Activated CD8-positive, alpha-beta memory T cell treated with anti-CD3 and anti-CD28 coated beads, Interleukin-2, amount 50 U/mL, for 4 hours (primary cell): ENCODE results near the gene AVPR2.

ENCODE experiments used
- DNase-seq: peaks from one replicate; pipeline ENCODE4 v3.0.0-alpha.2; 2020

AVPR2 gene

DNA sequence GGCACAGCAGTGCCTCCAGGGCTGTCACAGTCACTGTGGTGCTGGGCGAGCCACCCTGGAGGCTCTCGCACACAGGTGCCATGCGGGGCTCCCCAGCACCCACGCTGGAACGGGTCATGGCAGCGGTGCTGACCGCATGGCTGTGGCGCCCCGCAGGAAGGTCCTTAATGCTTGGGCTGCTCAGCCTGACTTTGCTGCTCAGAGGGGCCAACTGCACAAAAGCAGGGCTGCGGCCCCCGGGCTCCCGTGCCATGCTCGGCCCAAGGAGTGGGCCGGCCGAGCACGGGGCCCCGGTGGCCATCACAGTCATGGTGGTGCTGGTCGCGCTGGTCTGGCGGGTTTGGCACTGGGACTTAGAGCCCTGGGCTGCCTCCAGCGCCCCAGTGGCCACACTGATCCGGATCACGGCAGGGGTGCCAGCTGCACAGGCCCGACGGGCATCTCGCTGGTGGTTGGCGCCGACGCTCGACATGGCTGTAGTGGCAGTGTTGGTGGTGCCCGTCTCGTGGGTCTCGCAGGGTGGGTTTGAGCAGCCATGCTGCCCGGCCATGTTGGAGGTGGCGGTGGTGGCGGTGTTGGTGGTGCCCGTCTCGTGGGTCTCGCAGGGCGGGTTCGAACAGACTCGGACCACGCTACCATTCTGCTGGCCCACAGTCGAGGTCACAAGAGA is 50.2 kb downstream of the AVPR2 start:
- DNase-seq = no peak

DNA sequence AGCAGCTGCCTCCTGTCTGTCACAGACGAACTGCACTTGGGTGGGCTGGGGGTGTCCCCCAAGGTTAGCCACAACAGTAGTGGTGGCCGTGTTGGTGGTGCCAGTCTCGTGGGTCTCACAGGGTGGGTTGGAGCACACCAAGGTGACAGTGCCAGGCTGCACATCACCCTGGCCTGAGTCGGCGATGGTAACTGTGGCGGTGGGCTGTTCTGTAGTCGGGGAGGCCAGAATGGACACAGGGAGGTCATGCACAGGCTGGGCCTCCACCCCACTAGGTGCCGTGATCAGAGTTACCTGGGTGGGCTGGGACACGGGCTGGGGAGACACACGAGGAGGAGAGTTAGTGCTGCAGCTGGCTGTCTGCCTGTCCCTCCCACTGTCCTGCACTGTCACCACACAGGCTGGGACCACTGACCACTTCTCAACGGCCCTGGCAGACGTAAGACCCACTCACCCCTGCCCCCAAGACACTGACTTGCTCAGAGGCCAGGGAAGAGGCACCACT is 50.8 kb downstream of the AVPR2 start:
- no peak for DNase-seq

DNA sequence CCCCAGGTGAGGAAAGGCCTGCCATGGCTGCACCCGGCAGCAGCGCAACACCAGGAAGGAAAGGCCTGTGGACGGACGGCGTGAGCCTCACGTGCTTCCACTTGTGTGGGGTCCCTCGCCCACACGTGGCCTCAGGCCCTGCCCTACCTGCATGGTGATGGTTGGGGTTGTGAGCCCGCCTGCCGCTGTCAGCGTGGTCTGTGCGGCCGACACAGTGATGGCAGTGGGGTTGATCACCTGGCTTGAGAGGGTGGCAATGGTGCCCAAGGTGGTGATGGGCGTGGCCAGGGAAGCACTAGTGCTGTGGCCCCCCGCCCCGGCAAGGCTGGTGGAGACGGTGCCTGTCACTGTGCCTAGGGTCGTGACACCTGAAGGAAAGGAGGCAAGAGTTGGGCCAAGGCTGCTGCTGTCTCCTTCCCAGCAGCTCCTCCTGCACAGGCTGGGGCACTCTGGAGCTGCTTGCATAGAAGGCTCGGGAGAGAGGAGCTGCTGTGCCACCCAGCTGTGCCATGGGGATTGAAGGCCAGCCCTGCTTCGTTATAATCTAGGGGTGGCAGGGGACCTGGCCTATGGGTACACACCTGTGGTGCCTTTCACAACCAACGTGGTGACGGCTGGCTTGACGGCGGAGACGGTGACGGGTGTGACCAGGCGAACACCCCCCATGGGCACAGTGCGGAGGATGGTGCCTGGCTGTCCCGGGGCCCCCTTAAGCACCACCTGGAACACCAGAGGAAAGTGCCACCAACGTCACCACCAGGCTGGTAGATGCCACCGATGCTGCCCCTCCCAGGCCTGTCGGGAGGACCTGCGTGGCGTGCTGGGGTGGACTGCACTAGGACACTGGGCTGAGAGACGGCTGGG is 51.8 kb downstream of the AVPR2 start:
- DNase-seq = no peak
